CD14-positive monocyte (primary cell): Measurements from ENCODE around the gene CYP4F2. TPM values are rescaled to one million over a fixed set of nuclear protein-coding genes. Genes with fewer than 3 reads are reported as not detected.

Experiments used
- DNase-seq, 3 donors: peaks; one replicate each; pipeline ENCODE4 v3.0.0-alpha.2; 2011 to 2022
- H2AFZ ChIP-seq: 2 replicates; pipeline ENCODE4 v1.6.0; 2012; ENCODE audit warnings: mild to moderate bottlenecking, low read depth, low read length, inconsistent platforms; ENCODE audit not compliant: insufficient read depth, poor library complexity, severe bottlenecking
- H3K27ac ChIP-seq, 2 donors: 1 replicate in 1 of 2; 2 replicates in 1 of 2; pipeline ENCODE4 v1.5.1; 2012 to 2013; ENCODE audit warnings: low read length in 2 of 2, control low read depth in 1 of 2, inconsistent platforms in 1 of 2, low read depth in 1 of 2, mild to moderate bottlenecking in 1 of 2
- H3K27me3 ChIP-seq, 2 donors: one replicate each; pipeline versions ENCODE4 v1.6.0 to v1.6.1; 2011 to 2013; ENCODE audit warnings: low read length in 2 of 2; ENCODE audit not compliant: control insufficient read depth in 2 of 2, insufficient read depth in 2 of 2
- H3K36me3 ChIP-seq, 2 donors: replicated peaks in 1 of 2; 1 replicate in 1 of 2; 2 replicates in 1 of 2; pipeline versions ENCODE4 v1.5.1 to v1.6.1; 2012 to 2013; ENCODE audit warnings: low read length in 2 of 2, control low read depth in 1 of 2, inconsistent platforms in 1 of 2, mild to moderate bottlenecking in 1 of 2; ENCODE audit not compliant: insufficient read depth in 2 of 2, control insufficient read depth in 1 of 2
- H3K4me1 ChIP-seq, 2 donors: 1 replicate in 1 of 2; 2 replicates in 1 of 2; pipeline versions ENCODE4 v1.5.1 to v1.6.1; 2012 to 2013; ENCODE audit warnings: low read length in 2 of 2, control low read depth in 1 of 2, inconsistent platforms in 1 of 2, mild to moderate bottlenecking in 1 of 2, moderate library complexity in 1 of 2; ENCODE audit not compliant: insufficient read depth in 2 of 2, control insufficient read depth in 1 of 2
- H3K4me2 ChIP-seq: replicated peaks from 2 replicates; pipeline ENCODE3; 2012; ENCODE audit warnings: low read length, moderate library complexity, mild to moderate bottlenecking; ENCODE audit not compliant: poor library complexity, severe bottlenecking; ENCODE audit errors: extremely low read depth
- H3K4me3 ChIP-seq, 3 experiments: fragments of 200-600 bp in 1 of 3; sonication (generic) in 1 of 3; replicated peaks in 1 of 3; 1 replicate in 2 of 3; 2 replicates in 1 of 3; pipeline ENCODE4 v1.5.1; 2011 to 2013; ENCODE audit warnings: low read length in 3 of 3, mild to moderate bottlenecking in 3 of 3, control low read depth in 2 of 3, low read depth in 2 of 3, inconsistent platforms in 1 of 3, moderate library complexity in 1 of 3
- H3K79me2 ChIP-seq: 2 replicates; pipeline ENCODE4 v1.6.0; 2012; ENCODE audit warnings: mild to moderate bottlenecking, control low read depth, inconsistent platforms, low read length, moderate library complexity; ENCODE audit not compliant: insufficient read depth
- H3K9ac ChIP-seq: 2 replicates; pipeline ENCODE4 v1.6.0; 2017; ENCODE audit warnings: low read length, mild to moderate bottlenecking; ENCODE audit not compliant: insufficient read depth, poor library complexity, severe bottlenecking
- H3K9me3 ChIP-seq, 2 donors: replicated peaks in 1 of 2; 1 replicate in 1 of 2; 2 replicates in 1 of 2; pipeline versions ENCODE4 v1.5.1 to v1.6.1; 2012 to 2013; ENCODE audit warnings: low read length in 2 of 2, control low read depth in 1 of 2; ENCODE audit not compliant: control insufficient read depth in 1 of 2, insufficient read depth in 1 of 2
- H4K20me1 ChIP-seq: 2 replicates; pipeline ENCODE4 v1.6.0; 2012; ENCODE audit warnings: mild to moderate bottlenecking, low read length, control low read depth, moderate library complexity; ENCODE audit not compliant: insufficient read depth
- H3K27ac Mint-ChIP-seq, 7 donors: one replicate each; pipeline ENCODE4 v1.8.0; 2020; ENCODE audit warnings: mild to moderate bottlenecking in 7 of 7, mixed read lengths in 7 of 7, moderate library complexity in 6 of 7, inconsistent platforms in 2 of 7
- H3K27me3 Mint-ChIP-seq, 3 donors: one replicate each; pipeline ENCODE4 v1.8.0; 2021 to 2022; ENCODE audit warnings: low read depth in 3 of 3, mild to moderate bottlenecking in 3 of 3, mixed read lengths in 3 of 3, moderate library complexity in 3 of 3, inconsistent platforms in 1 of 3
- H3K36me3 Mint-ChIP-seq, 2 donors: one replicate each; pipeline ENCODE4 v1.8.0; 2020; ENCODE audit warnings: mixed read lengths in 2 of 2, inconsistent platforms in 1 of 2, mild to moderate bottlenecking in 1 of 2
- H3K4me1 Mint-ChIP-seq: one replicate; pipeline ENCODE4 v1.8.0; 2020; ENCODE audit warnings: mild to moderate bottlenecking, mixed read lengths
- H3K4me3 Mint-ChIP-seq, 2 donors: one replicate each; pipeline ENCODE4 v1.8.0; 2020; ENCODE audit warnings: mild to moderate bottlenecking in 2 of 2, mixed read lengths in 2 of 2, moderate library complexity in 1 of 2
- H3K9me3 Mint-ChIP-seq, 7 donors: one replicate each; pipeline ENCODE4 v1.8.0; 2020 to 2022; ENCODE audit warnings: mixed read lengths in 7 of 7, mild to moderate bottlenecking in 6 of 7, moderate library complexity in 6 of 7, inconsistent platforms in 2 of 7
- CTCF ChIP-seq: fragments of 200-600 bp; IDR thresholded peaks from one replicate; pipeline ENCODE4 v1.8.0; 2022; ENCODE audit warnings: antibody characterized with exemption, mild to moderate bottlenecking
- WGBS: methylation state at CpG from one replicate; pipeline ENCODE4 v1.1.5; 2013; ENCODE audit warnings: missing lambda C conversion rate; ENCODE audit not compliant: insufficient coverage; 5-methylcytosine and 5-hydroxymethylcytosine counted together
- intact Hi-C, 2 donors: fragments of 100-400 bp; cut with micrococcal nuclease; formaldehyde crosslinking; loops; one replicate each; pipeline versions ENCODE4 v1.15.0 to v1.15.1; 2023
- polyA plus RNA-seq, 3 donors: library from polyadenylated mRNA; depleted of rRNA in 1 of 3; unstranded in 2 of 3; stranded (reverse) in 1 of 3; fragments of 300-500 nt in 2 of 3; fragments of >200 nt in 1 of 3; fragmentation: Illumina TruSeq in 2 of 3; gene quantifications; 1 replicate in 2 of 3; 2 replicates in 1 of 3; pipeline ENCODE4 v1.2.3, GENCODE V29; 2012 to 2021

CYP4F2 gene
- polyA plus RNA-seq, 3 donors: not detected

GRCh38 chr19:15859187-15859586 lies 38.7 kb downstream of the CYP4F2 start:
- H2AFZ ChIP-seq: no peak overlapping the region
- Mint-ChIP-seq H3K27ac (no peak overlapping the region), H3K27me3 (peaks cover 1 to 13% (median 2%) of the 10 kb centered on the region in 3 donors), H3K9me3 (peaks cover 0 to 2% (median 0%) of the 10 kb centered on the region in 7 donors), H3K36me3 (no peaks in the 10 kb centered on the region), H3K4me3 (no peak overlapping the region), H3K4me1 (peaks cover 4% of the 10 kb centered on the region)
- no peak overlapping the region for H3K4me3 ChIP-seq
- no peak for TF ChIP-seq CTCF
- no peaks in the 10 kb centered on the region for H3K9me3 ChIP-seq
- H3K27me3 ChIP-seq: no peaks in the 10 kb centered on the region
- H3K36me3 ChIP-seq: no peaks in the 10 kb centered on the region
- no peaks in the 10 kb centered on the region for H3K4me1 ChIP-seq
- H3K79me2 ChIP-seq: no peaks in the 10 kb centered on the region
- WGBS: 100% methylated on average over 1 of the region's 6 CpGs
- intact Hi-C loops: no loop called here
- H3K27ac ChIP-seq: no peak overlapping the region
- no peak overlapping the region for H3K9ac ChIP-seq
- H4K20me1 ChIP-seq: no peaks in the 10 kb centered on the region
- DNase-seq: no peak
- H3K4me2 ChIP-seq: no peak overlapping the region

- no CpG with 5 or more reads among the region's 3 CpGs for WGBS
- Histone ChIP-seq H3K9ac (no peak overlapping the region), H3K27ac (no peak overlapping the region), H2AFZ (no peak overlapping the region), H3K79me2 (no peaks in the 10 kb centered on the region), H3K27me3 (no peaks in the 10 kb centered on the region), H3K4me3 (no peak overlapping the region), H3K4me2 (no peak overlapping the region), H3K4me1 (no peaks in the 10 kb centered on the region), H3K36me3 (no peaks in the 10 kb centered on the region), H4K20me1 (no peaks in the 10 kb centered on the region), H3K9me3 (no peaks in the 10 kb centered on the region)
- Mint-ChIP-seq H3K4me3 (no peak overlapping the region), H3K27ac (no peak overlapping the region), H3K36me3 (no peaks in the 10 kb centered on the region), H3K9me3 (peaks cover 2 to 13% (median 6%) of the 10 kb centered on the region in 7 donors), H3K4me1 (no peaks in the 10 kb centered on the region), H3K27me3 (peaks cover 0 to 2% (median under 1%) of the 10 kb centered on the region in 3 donors)
- no peak for TF ChIP-seq CTCF
- DNase-seq: no peak
- intact Hi-C loops: no loop called here
These were observed 47.5 kb downstream of the CYP4F2 start for GRCh38 chr19:15850385-15850784.
